NCI-H2029 (cell line): ENCODE measurements around the gene SERPINA5.
"Not testable (repeated sequence)": the region's sequence is repeated elsewhere in the genome, so short reads cannot be mapped to it uniquely, and the experiment has no call there.

ENCODE experiments used
- DNase-seq: peaks from one replicate; lab custom pipeline; 2025; lab: John Stamatoyannopoulos, UW

SERPINA5 gene

GRCh38 chr14:94573475-94574277, 7.5 kb upstream of the SERPINA5 start:
- no peak for DNase-seq

DNA sequence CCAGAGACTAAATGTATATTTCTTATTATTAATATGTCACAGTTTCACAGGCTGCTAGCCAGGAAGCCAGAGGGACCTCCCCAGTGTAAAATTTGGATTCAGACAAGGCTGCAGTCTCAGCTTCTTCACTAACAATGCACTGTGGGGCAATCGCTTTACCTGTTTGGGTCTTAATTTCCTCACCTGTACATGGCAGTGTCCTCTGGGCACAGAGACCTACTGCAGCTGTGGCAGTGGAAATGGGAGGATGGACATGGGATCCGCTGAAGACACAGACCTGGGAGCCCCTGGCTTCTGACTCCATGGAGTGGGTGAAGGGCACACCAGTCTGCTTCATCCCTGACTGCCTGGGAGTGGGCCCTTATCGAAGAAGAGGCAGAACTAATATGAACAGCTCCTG, 6.9 kb upstream of the SERPINA5 start:
- no peak for DNase-seq

DNA sequence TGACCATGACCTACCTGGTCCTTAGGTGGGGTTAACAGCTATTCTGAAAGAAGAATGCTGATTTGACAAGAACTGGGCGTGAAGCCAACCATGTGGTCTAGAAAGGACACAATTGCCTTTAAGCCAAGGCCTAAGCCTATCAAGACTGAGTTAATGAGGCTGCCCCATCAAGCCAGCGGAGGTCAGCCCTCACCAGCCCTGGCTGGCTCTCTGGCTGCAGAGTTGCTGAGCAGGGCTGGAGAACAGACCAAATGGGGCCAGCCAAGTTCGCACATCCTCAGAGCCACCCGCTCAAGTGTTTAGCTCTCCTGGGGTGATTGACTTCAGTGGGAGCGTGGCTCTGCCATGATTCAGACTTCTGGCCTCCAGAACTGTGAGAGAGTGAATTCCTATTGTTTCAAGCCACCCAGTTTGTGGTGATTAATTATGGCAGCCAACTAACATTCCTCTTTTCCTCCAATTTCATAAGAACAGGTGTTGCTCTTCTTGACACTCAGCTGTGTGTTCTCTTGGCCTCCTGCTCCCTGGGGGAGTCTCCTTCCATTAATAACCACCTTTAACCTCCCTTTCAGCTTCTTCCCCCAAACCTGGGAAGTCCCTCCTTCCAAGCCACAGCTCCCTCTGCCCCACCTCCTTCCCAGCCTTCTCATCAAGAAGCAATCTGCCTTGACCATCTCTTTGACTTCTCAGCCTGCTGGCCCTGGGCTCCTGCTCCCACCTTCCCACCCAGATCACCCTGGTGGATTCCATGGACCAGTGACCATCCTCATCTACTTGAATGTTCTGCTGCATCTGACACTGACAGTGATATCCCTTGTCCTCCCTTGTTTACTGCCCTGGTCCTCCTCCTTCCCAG, 5.3 kb upstream of the SERPINA5 start:
- DNase-seq: no peak

DNA sequence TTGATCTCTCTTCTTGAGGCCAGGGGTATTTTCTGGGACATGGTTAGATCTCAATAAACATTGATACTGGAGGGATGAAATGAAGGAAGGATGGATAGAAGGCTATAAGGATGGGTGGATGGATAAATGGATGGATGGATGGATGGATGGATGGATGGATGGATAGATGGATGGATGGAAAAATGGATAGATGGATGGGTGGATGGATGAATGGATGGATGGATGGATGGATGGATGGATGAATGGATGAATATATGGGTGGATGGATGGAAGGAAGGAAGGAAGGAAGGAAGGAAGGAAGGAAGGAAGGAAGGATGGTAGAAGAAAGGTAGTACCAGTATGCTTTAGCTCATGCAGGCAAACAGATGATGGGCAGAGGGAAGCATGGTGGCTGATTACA, 3.8 kb upstream of the SERPINA5 start:
- DNase-seq: not testable (repeated sequence)

- no peak for DNase-seq
Measured at GRCh38 chr14:94578712-94579111, 2.5 kb upstream of the SERPINA5 start.

DNA sequence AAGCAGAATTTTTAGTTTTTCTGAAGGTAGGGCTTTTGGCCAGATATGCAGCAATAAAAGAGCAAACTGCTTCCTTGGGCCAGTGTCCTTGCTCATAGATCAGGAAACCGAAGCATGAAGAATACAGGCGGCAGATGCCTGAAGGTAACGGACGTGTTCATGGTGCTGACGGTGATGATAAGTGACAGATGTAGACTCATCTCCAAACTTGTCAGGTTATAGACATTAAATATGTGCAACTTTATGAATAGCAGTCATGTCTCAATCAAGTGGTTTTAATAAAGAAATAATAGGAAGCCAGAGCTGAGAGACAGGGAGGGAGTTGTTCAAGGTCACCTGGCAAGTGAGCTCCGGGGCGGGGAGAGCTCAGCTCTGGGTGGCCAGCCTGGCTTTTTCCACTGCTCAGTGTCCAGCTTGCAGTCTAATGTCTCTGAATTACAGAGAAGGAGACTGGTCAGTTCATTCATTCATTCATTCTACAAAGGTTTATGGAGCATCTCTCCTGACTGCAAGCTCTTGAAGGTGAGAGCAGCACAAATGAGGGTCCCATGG, 1.0 kb downstream of the SERPINA5 start:
- no peak for DNase-seq

DNA sequence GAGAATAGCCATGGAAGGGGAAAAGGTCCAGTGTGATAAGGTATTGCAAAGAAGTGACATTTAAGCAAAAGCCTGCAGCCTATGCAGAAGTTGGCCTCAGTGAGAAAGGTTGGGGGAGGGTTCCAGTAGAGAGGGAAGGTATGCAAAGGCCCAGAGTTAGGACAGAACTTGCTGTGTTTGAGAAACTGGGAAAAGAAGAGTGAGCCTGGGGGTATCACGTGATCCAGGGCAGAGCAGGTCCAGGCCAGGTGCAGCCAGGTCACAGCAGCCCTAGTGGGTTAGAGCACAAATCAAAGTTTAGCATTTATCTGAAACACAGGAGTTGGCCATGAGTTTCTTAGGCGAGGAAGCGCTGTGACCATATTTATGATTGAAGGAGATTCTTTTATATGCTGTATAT, 1.6 kb downstream of the SERPINA5 start:
- no peak for DNase-seq

- no peak for DNase-seq
Measured at GRCh38 chr14:94583557-94583956, 2.3 kb downstream of the SERPINA5 start.

DNA sequence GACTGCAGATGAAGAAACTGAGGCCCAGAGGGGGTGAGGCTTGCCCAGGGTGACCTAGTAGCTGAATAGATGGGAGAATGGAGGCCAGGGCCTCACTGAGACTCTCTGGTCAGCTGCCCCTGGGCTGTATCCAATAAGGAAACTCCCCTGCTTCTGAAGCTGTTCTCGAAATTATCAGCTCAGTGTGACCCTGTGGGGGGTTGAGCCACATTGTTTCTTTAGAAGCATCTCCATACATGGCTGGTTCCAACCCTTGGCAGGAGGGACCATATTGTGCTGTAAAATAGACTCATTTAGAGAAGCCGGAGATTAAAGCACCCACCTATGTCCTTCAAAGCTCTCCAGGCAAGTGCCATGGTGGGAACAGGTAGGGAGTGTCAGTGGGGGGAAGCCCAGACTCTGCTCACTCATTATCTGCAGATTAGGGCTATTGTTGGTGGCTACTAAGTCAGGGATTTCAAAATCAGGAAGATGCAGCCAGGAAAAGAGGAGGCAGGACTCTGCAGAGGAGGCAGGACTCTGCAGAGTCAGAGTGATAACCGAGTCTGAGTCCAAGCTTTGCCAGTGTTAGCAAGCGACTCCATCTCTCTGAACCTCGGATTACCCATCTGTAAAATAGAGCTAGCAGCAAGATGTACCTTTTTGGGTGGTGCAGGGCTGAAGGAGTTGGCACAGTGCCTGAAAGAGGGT, 3.5 kb downstream of the SERPINA5 start:
- DNase-seq: no peak

DNA sequence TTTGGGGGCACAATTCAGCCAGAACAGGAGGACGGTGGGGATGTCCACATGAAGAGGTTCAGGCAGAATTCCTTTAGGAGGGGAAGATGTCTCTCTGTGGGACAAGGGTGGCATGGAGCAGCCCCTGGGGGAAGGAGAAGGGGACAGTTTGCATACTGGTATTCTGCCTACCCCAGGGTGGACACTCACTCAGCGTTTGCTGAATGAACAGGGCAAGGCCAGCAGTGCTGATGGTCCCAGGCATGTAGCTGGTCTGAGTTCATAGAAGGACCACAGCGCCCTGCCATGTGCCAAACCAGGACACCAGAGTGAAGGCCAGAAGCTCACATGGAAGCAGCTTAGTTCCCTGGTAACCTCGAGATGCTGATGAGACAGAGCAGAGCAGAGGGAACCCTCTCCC, 5.4 kb downstream of the SERPINA5 start:
- DNase-seq: no peak

- DNase-seq: no peak
Measured at GRCh38 chr14:94588311-94588710, 7.1 kb downstream of the SERPINA5 start.

DNA sequence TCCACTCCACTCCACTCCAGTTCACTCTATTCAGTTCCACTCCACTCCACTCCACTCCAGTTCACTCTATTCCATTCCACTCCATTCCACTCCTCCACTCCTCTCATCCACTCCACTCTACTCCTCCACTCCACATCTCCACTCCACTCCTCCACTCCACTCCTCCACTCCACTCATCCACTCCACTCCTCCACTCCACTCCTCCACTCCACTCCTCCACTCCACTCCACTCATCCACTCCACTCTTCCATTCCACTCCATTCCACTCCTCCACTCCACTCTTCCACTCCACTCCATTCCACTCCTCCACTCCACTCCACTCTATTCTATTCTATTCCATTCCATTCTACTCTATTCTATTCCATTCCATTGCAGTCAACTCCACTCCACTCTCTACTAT, 9.8 kb downstream of the SERPINA5 start:
- DNase-seq: no peak

GRCh38 chr14:94591871-94592270, 10.6 kb downstream of the SERPINA5 start:
- no peak for DNase-seq

DNA sequence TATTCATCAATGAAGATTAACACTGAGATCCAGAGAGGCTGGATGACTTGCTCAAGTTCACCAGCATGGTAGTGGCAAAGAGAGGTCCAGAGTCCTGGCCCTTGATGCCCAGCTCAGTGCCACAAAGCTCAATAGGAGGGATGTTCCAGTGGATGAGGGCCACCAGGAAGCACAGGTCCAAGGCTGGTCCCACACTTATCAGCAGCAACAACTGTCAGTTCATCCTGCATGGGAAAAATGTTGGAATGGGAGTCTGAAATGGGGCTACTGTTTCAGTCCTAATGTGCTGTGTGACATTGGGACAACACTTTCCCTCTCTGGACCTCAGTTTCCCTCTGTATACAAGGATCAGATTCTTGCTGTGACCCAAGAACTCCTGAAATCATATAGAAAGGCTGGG, 11.2 kb downstream of the SERPINA5 start:
- DNase-seq: no peak

DNA sequence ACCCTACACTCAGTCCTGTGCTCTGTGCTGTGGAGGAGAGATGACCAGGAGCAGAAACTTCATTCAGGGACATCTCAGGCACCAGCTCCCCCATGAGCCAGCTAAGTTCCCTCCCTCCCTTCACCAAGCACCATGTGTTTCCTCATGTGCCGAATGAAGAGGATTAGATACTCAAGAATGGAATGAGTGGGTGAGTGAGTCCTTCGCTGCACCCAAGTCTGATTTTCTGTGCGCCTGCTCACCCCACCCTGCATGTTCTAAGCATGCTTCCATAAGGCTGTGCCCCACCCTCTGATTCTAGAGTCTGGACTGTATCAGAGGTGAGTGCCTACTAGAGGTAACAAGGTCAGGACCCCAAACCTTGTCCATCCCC, 12.1 kb downstream of the SERPINA5 start:
- DNase-seq: no peak

DNA sequence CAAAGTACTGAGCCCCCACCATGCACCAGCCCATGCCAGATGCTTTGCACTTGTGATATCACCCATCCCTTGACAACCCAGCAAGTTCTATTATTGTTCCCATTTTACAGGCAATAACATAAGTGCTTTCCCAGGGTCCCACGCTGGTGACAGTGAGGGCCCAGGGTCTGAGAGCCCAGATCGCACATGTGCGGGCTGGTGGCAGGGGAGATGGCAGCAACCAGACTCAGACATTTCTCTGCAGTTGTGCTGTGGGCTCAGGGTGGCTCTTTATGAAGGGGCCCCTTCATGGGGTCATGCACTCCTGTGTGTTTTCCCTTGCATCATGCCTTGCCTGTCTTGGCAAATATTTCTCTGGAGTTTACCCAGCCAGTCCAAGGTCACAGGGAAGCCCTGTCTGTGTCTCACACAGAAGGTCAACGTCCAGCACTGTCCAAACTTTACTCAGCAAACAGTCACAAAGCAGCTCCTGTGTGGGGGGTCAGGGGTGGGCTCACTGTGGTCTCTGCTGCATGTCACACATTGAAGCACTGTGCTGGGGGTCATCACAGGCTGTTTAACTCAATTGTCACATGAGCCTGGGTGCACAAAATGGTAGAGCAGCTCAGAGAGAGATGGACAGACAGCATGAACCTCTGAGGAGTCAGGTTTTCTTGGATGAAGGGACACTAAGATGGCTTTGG, 12.7 kb downstream of the SERPINA5 start:
- no peak for DNase-seq

DNA sequence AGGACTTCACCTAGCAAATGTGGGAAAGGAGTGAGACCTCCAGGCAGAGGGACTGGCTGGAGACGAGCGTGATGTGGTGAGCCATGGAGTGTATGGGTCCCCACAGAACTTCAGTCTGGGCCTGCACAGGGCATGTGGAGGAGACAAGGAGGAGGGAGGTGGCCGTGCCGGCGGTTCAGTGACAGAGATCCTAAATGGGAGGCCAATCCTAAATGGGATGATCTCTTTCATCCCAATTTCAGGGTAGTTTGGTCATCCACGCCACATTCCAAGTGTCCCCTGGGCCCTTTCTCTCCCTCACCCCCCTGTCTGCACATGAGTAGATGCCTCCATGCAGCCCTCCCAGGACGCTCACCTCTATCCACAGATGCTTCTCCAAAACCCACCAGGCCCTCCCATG, 13.2 kb downstream of the SERPINA5 start:
- DNase-seq: no peak

DNA sequence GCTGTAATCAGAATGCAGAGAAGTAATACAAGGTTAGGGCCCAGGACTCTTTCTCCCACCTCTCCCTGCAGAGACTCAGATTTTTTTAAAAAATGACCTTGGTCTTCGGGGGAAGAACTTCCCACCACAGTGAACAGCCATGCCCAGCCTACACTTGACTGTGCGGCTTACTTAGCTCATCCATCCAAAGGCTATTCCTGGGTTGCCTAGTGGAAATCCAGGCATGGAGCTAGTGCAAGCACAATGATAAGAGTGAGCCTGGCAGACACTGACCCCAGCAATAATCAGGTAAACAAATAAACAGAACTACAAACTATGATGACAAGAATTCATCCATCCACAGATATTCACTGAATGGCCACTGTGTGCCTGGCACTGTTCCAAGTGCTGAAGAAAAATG, 14.7 kb downstream of the SERPINA5 start:
- no peak for DNase-seq

GRCh38 chr14:94596361-94596760, 15.1 kb downstream of the SERPINA5 start:
- DNase-seq: no peak

DNA sequence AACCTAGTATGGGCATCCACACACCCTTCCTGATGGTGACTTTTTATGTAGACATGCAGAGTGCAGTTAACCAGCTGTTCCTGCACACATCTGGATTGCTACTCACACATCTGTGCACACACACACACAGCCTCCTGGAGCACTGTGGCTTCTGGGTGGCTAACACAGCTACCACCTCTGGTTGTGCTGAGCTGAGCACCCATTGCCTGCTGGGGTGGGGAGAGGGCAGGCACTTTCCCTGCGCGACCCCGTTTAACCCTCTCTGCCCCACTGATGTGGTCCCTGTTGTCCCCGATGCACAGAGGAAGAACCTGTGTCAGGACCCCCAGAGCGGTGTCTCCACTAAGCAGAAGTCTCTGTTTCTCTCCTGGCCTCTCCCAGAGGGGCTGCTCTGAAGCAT, 16.6 kb downstream of the SERPINA5 start:
- DNase-seq: no peak

DNA sequence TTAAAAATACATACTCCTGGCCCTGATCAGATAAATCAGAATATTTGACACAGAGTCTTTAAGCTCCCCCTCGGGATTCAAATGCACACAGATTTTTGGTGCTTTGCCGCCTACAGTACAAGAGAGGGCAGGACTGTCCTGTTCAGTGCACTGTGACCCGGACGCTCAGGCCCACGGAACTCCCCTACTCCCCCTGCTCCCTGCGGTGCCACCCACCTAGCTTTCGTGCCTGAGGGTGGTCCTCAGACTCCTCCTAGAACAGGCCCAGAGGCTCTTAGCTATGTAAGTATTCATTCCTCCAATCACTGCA, 17.2 kb downstream of the SERPINA5 start:
- DNase-seq: no peak
